Middle frontal gyrus (tissue), 1 donor: Measurements from ENCODE around the gene UBL7.
"Not testable (repeated sequence)": the region's sequence is repeated elsewhere in the genome, so short reads cannot be mapped to it uniquely, and the experiment has no call there.

ENCODE experiments used
- DNase-seq: peaks from one replicate; pipeline ENCODE4 v3.0.0-alpha.2; 2015; ENCODE audit warnings: low spot score; ENCODE audit errors: extremely low spot score

UBL7 gene

GRCh38 chr15:74464216-74464615 is 3.3 kb upstream of the UBL7 start:
- no peak for DNase-seq

- no peak for DNase-seq
These were observed 2.7 kb upstream of the UBL7 start for GRCh38 chr15:74463634-74464033.

- DNase-seq, result no peak
These were observed 1.0 kb upstream of the UBL7 start for GRCh38 chr15:74461847-74462511.

- DNase-seq, result no peak
These were observed 662 bp downstream of the UBL7 start for GRCh38 chr15:74460298-74460697.

- DNase-seq, result not testable (repeated sequence)
These were observed 1.2 kb downstream of the UBL7 start for GRCh38 chr15:74459798-74460197.

- no peak for DNase-seq
These were observed 2.5 kb downstream of the UBL7 start for GRCh38 chr15:74458473-74458872.

- DNase-seq, result not testable (repeated sequence)
These were observed 3.9 kb downstream of the UBL7 start for GRCh38 chr15:74457036-74457435.

GRCh38 chr15:74454764-74455500 is 6.0 kb downstream of the UBL7 start:
- no peak for DNase-seq

- no peak for DNase-seq
These were observed 6.8 kb downstream of the UBL7 start for GRCh38 chr15:74453925-74454763.

- peak; percentile 54 for DNase-seq
These were observed 8.8 kb downstream of the UBL7 start for GRCh38 chr15:74451861-74452835.

GRCh38 chr15:74451322-74451721 is 9.6 kb downstream of the UBL7 start:
- no peak for DNase-seq

- no peak for DNase-seq
These were observed 11.2 kb downstream of the UBL7 start for GRCh38 chr15:74449643-74450205.

GRCh38 chr15:74449095-74449494 is 11.9 kb downstream of the UBL7 start:
- DNase-seq, result no peak

GRCh38 chr15:74445816-74446763 is 14.9 kb downstream of the UBL7 start:
- DNase-seq, result no peak

GRCh38 chr15:74444106-74445062 is 16.6 kb downstream of the UBL7 start:
- no peak for DNase-seq

- no peak for DNase-seq
These were observed 17.7 kb downstream of the UBL7 start for GRCh38 chr15:74443100-74443909.

GRCh38 chr15:74442604-74443003 is 18.4 kb downstream of the UBL7 start:
- DNase-seq, result no peak
